ENCODE data around the gene CLMN.

GRCh38 chr14:95354834-95355233 is 35.1 kb upstream of the CLMN start:
- no peak for TF ChIP-seq EZH2 (IDR thresholded peaks at IDR 0.05; ENCODE audit: insufficient read depth, poor library complexity, severe bottlenecking)
- TF ChIP-seq EZH2phosphoT487 (IDR thresholded peaks at IDR 0.05; ENCODE audit: insufficient read depth, low read depth): no peak

Data from GM23248 (cell line).